NB4 (cell line): ENCODE results near the gene CFAP298.
A peak's percentile ranks its signal among the peaks of the same experiment; 100 is the strongest.

Source experiments
- MYC ChIP-seq: IDR thresholded peaks from 2 replicates; pipeline ENCODE4 v1.6.1; 2011; ENCODE audit warnings: low read depth, low read length
- POLR2A ChIP-seq: IDR thresholded peaks from 2 replicates; pipeline ENCODE4 v1.6.1; 2011; ENCODE audit warnings: mild to moderate bottlenecking; ENCODE audit not compliant: insufficient read length; ENCODE audit errors: extremely low read depth
- TF ChIP-seq, protein P1 (sequence below): IDR thresholded peaks from one replicate; pipeline ENCODE4 v1.5.1; 2012; ENCODE audit warnings: low read depth, low read length
- TF ChIP-seq, protein P2 (sequence below): IDR thresholded peaks from 2 replicates; pipeline ENCODE4 v1.6.1; 2011; ENCODE audit warnings: low read depth, low read length

- TF ChIP-seq, protein P1, sequence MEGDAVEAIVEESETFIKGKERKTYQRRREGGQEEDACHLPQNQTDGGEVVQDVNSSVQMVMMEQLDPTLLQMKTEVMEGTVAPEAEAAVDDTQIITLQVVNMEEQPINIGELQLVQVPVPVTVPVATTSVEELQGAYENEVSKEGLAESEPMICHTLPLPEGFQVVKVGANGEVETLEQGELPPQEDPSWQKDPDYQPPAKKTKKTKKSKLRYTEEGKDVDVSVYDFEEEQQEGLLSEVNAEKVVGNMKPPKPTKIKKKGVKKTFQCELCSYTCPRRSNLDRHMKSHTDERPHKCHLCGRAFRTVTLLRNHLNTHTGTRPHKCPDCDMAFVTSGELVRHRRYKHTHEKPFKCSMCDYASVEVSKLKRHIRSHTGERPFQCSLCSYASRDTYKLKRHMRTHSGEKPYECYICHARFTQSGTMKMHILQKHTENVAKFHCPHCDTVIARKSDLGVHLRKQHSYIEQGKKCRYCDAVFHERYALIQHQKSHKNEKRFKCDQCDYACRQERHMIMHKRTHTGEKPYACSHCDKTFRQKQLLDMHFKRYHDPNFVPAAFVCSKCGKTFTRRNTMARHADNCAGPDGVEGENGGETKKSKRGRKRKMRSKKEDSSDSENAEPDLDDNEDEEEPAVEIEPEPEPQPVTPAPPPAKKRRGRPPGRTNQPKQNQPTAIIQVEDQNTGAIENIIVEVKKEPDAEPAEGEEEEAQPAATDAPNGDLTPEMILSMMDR, result no peak
- TF ChIP-seq POLR2A, result peak; percentile 28
- TF ChIP-seq, protein P2, sequence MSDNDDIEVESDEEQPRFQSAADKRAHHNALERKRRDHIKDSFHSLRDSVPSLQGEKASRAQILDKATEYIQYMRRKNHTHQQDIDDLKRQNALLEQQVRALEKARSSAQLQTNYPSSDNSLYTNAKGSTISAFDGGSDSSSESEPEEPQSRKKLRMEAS, result peak; percentile 41
- peak; percentile 62 for TF ChIP-seq MYC
Observed at GRCh38 chr21:32612075-32612998, at the start of gene CFAP298.
